HepG2 (cell line): Measurements from ENCODE around the gene PNRC1. TPM values are rescaled to one million over a fixed set of nuclear protein-coding genes. Genes with fewer than 3 reads are reported as not detected.

Experiments used
- BRF2 ChIP-seq: sonication (generic); formaldehyde crosslinking; IDR thresholded peaks from 2 replicates; pipeline ENCODE4 v1.8.1; 2022; ENCODE audit warnings: mild to moderate bottlenecking, missing genetic modification reagents
- DR1 ChIP-seq: sonication (generic); formaldehyde crosslinking; IDR thresholded peaks from 2 replicates; pipeline ENCODE4 v1.8.0; 2021; ENCODE audit warnings: mild to moderate bottlenecking, missing genetic modification reagents, inconsistent platforms
- GMEB1 ChIP-seq: sonication (generic); formaldehyde crosslinking; IDR thresholded peaks from 2 replicates; pipeline ENCODE4 v1.5.1; 2020; ENCODE audit warnings: missing genetic modification reagents, mild to moderate bottlenecking, borderline replicate concordance
- KAT8 ChIP-seq: IDR thresholded peaks from 2 replicates; pipeline ENCODE4 v1.6.1; 2016; ENCODE audit warnings: missing genetic modification reagents, missing compliant biosample characterization
- KLF12 ChIP-seq: sonication (generic); formaldehyde crosslinking; IDR thresholded peaks from 2 replicates; pipeline ENCODE4 v1.4.0; 2020; ENCODE audit warnings: missing genetic modification reagents, borderline replicate concordance
- MEF2D ChIP-seq: sonication (generic); formaldehyde crosslinking; IDR thresholded peaks from 2 replicates; pipeline ENCODE4 v1.5.1; 2020; ENCODE audit warnings: mild to moderate bottlenecking, missing genetic modification reagents
- MIER3 ChIP-seq: IDR thresholded peaks from 2 replicates; pipeline ENCODE4 v1.6.1; 2016; ENCODE audit warnings: missing compliant biosample characterization, borderline replicate concordance
- PRDM10 ChIP-seq: sonication (generic); formaldehyde crosslinking; IDR thresholded peaks from 2 replicates; pipeline ENCODE4 v1.4.0; 2020; ENCODE audit warnings: low read depth, missing genetic modification reagents
- RBFOX2 ChIP-seq: fragments of 200-400 bp; formaldehyde crosslinking; IDR thresholded peaks from 2 replicates; pipeline ENCODE4 v1.6.1; 2017; ENCODE audit warnings: low read depth, mild to moderate bottlenecking, low read length
- RXRA ChIP-seq: sonication (generic); formaldehyde crosslinking; IDR thresholded peaks from 2 replicates; pipeline ENCODE4 v1.5.1; 2020; ENCODE audit warnings: missing genetic modification reagents
- STAT5B ChIP-seq: sonication (generic); formaldehyde crosslinking; IDR thresholded peaks from 2 replicates; pipeline ENCODE4 v1.4.0; 2020; ENCODE audit warnings: missing genetic modification reagents
- TOPORS ChIP-seq: sonication (generic); formaldehyde crosslinking; IDR thresholded peaks from 2 replicates; pipeline ENCODE4 v1.8.0; 2023; ENCODE audit warnings: mild to moderate bottlenecking, missing genetic modification reagents
- ZFP62 ChIP-seq: sonication (generic); formaldehyde crosslinking; IDR thresholded peaks from 2 replicates; pipeline ENCODE4 v1.4.0; 2020; ENCODE audit warnings: missing genetic modification reagents
- ZKSCAN5 ChIP-seq: sonication (generic); formaldehyde crosslinking; IDR thresholded peaks from 2 replicates; pipeline ENCODE4 v1.5.1; 2020; ENCODE audit warnings: mild to moderate bottlenecking, missing genetic modification reagents
- ZNF543 ChIP-seq: sonication (generic); formaldehyde crosslinking; IDR thresholded peaks from 2 replicates; pipeline ENCODE4 v1.4.0; 2020; ENCODE audit warnings: mild to moderate bottlenecking, missing genetic modification reagents
- ZNF570 ChIP-seq: sonication (generic); formaldehyde crosslinking; IDR thresholded peaks from 2 replicates; pipeline ENCODE4 v1.4.0; 2020; ENCODE audit warnings: mild to moderate bottlenecking, missing genetic modification reagents, borderline replicate concordance
- ZNF891 ChIP-seq: sonication (generic); formaldehyde crosslinking; IDR thresholded peaks from 2 replicates; pipeline ENCODE4 v1.5.0; 2020; ENCODE audit warnings: mild to moderate bottlenecking, missing genetic modification reagents
- polyA plus RNA-seq, 8 experiments: library from polyadenylated mRNA; depleted of rRNA in 3 of 8; stranded (reverse) in 7 of 8; unstranded in 1 of 8; fragments of >200 nt; fragmentation: Illumina TruSeq in 4 of 8; extraction: Trizol in 4 of 8; gene quantifications; 2 replicates each; pipeline versions ENCODE4 v1.2.1 to v1.2.3, GENCODE V29; 2011 to 2016; ENCODE audit warnings: low read depth in 4 of 8, missing spikeins in 1 of 8, mixed read lengths in 1 of 8; ENCODE audit not compliant: insufficient read depth in 1 of 8
- total RNA-seq, 5 experiments: library from RNA; depleted of rRNA; stranded (reverse); fragments of >200 nt; fragmentation: Illumina TruSeq; extraction: Trizol; gene quantifications; 2 replicates each; pipeline ENCODE4 v1.2.3, GENCODE V29; 2016; ENCODE audit warnings: low read depth in 1 of 5
- TF ChIP-seq, protein P1 (sequence below): sonication (generic); formaldehyde crosslinking; IDR thresholded peaks from 2 replicates; pipeline ENCODE4 v1.4.0; 2020; ENCODE audit warnings: missing genetic modification reagents, borderline replicate concordance

PNRC1 gene
- total and polyA plus RNA-seq, 2 of the 13 experiments (the other 11 are each of a cell fraction or from before 2014, with no cell fraction given): 17.6 to 36.0 TPM

- TF ChIP-seq DR1 (CRISPR knock-in tag) (peak; percentile 95), KAT8 (CRISPR knock-in tag) (0 out of 2 replicates have a peak, but pooled peaks have one; percentile 48), ZNF891 (CRISPR knock-in tag) (peak; percentile 97), ZNF543 (no peak), MIER3 (CRISPR knock-in tag) (peak; percentile 51; the same call in 1 of the 2 replicates), MEF2D (peak; percentile 39; the same call in 1 of the 2 replicates), RBFOX2 (peak; percentile 94), KLF12 (no peak), PRDM10 (CRISPR knock-in tag) (no peak), ZNF570 (CRISPR knock-in tag) (no peak), GMEB1 (peak; percentile 59; the same call in 1 of the 2 replicates), ZKSCAN5 (CRISPR knock-in tag) (no peak), STAT5B (CRISPR knock-in tag) (no peak), TOPORS (CRISPR knock-in tag) (peak; percentile 71; the same call in 1 of the 2 replicates), RXRA (CRISPR knock-in tag) (peak; percentile 59; the same call in 1 of the 2 replicates), ZFP62 (CRISPR knock-in tag) (0 out of 2 replicates have a peak, but pooled peaks have one; percentile 18), BRF2 (CRISPR knock-in tag) (peak; percentile 78; the same call in 1 of the 2 replicates)
- TF ChIP-seq, protein P1, sequence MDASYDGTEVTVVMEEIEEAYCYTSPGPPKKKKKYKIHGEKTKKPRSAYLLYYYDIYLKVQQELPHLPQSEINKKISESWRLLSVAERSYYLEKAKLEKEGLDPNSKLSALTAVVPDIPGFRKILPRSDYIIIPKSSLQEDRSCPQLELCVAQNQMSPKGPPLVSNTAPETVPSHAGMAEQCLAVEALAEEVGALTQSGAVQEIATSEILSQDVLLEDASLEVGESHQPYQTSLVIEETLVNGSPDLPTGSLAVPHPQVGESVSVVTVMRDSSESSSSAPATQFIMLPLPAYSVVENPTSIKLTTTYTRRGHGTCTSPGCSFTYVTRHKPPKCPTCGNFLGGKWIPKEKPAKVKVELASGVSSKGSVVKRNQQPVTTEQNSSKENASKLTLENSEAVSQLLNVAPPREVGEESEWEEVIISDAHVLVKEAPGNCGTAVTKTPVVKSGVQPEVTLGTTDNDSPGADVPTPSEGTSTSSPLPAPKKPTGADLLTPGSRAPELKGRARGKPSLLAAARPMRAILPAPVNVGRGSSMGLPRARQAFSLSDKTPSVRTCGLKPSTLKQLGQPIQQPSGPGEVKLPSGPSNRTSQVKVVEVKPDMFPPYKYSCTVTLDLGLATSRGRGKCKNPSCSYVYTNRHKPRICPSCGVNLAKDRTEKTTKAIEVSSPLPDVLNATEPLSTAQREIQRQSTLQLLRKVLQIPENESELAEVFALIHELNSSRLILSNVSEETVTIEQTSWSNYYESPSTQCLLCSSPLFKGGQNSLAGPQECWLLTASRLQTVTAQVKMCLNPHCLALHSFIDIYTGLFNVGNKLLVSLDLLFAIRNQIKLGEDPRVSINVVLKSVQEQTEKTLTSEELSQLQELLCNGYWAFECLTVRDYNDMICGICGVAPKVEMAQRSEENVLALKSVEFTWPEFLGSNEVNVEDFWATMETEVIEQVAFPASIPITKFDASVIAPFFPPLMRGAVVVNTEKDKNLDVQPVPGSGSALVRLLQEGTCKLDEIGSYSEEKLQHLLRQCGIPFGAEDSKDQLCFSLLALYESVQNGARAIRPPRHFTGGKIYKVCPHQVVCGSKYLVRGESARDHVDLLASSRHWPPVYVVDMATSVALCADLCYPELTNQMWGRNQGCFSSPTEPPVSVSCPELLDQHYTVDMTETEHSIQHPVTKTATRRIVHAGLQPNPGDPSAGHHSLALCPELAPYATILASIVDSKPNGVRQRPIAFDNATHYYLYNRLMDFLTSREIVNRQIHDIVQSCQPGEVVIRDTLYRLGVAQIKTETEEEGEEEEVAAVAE (CRISPR knock-in tag): peak; percentile 41; the same call in 1 of the 2 replicates
Observed at GRCh38 chr6:89080281-89081128, at the start of gene PNRC1 (continued).
